BLaER1 treated with 17β-estradiol and CSF1 and Interleukin-3, amounts not matched to agents 10 nM and 100 nM (cell line): ENCODE results near the gene GRIK3.
"Not testable (repeated sequence)": the region's sequence is repeated elsewhere in the genome, so short reads cannot be mapped to it uniquely, and the experiment has no call there.

Experiments
- H3K27ac ChIP-seq, 11 experiments: shearing (Covaris generic); formaldehyde crosslinking; 2 replicates each; pipeline ENCODE4 v1.8.1; 2022
- H3K27me3 ChIP-seq, 11 experiments: shearing (Covaris generic); formaldehyde crosslinking; 2 replicates each; pipeline ENCODE4 v1.8.1; 2022
- H3K36me3 ChIP-seq, 11 experiments: shearing (Covaris generic); formaldehyde crosslinking; 2 replicates each; pipeline ENCODE4 v1.8.1; 2022
- H3K4me1 ChIP-seq, 10 experiments: shearing (Covaris generic); formaldehyde crosslinking; 2 replicates each; pipeline ENCODE4 v1.8.1; 2022
- H3K4me2 ChIP-seq, 11 experiments: shearing (Covaris generic); formaldehyde crosslinking; 2 replicates each; pipeline ENCODE4 v1.8.1; 2022
- H3K4me3 ChIP-seq, 10 experiments: shearing (Covaris generic); formaldehyde crosslinking; 2 replicates each; pipeline ENCODE4 v1.8.1; 2022
- H3K9ac ChIP-seq, 11 experiments: shearing (Covaris generic); formaldehyde crosslinking; 2 replicates each; pipeline ENCODE4 v1.8.1; 2022
- H3K9me3 ChIP-seq, 11 experiments: shearing (Covaris generic); formaldehyde crosslinking; replicated peaks in 1 of 11; 2 replicates each; pipeline ENCODE4 v1.8.1; 2022
- H4K20me1 ChIP-seq, 11 experiments: shearing (Covaris generic); formaldehyde crosslinking; 2 replicates each; pipeline ENCODE4 v1.8.1; 2022
- Cebpa-rat ChIP-seq, 11 experiments: shearing (Covaris generic); IDR thresholded peaks; 2 replicates each; pipeline ENCODE4 v1.8.1; 2022

GRIK3 gene

GRCh38 chr1:36772647-36773495 is 261.4 kb downstream of the GRIK3 start:
- no peak for TF ChIP-seq Cebpa-rat (IDR thresholded peaks at IDR 0.05)
- Histone ChIP-seq H3K27me3 (no peaks in the 10 kb centered on the region), H3K27ac (no peak overlapping the region), H4K20me1 (no peaks in the 10 kb centered on the region; a peak in 1 of 22 replicates), H3K4me1 (peaks cover 5 to 15% (median 12%) of the 10 kb centered on the region in 10 experiments; a peak in 15 of 20 replicates), H3K4me2 (peak overlapping the region in 1 of 11 experiments; percentile 21; a peak in 2 of 22 replicates), H3K9ac (no peak overlapping the region), H3K36me3 (no peaks in the 10 kb centered on the region), H3K4me3 (no peak overlapping the region), H3K9me3 (no peaks in the 10 kb centered on the region)

GRCh38 chr1:36771660-36772284 is 262.5 kb downstream of the GRIK3 start:
- peak overlapping the region in 8 of 11 experiments; percentile 18 to 58 (median 28); a peak in 11 of 22 replicates for H3K4me2 ChIP-seq

DNA sequence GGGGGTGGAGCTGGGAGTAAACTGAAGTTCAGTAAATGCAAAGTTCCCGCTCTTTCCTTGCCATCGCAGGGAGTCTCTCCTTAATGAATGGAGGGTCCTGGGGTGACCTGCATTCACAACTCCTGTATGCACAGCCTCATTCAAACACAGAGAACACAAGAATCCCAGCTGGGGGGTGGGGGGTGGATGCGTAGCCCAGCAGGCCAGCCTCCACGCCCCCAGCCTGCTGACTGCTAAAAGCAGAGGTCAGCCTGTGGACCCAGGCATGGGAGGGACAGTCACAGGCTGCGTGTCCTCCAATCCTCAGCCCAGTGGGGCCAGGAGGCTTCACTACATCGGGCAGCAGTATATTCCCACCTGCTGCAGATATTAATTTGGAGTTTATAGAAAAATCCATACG is 263.1 kb downstream of the GRIK3 start:
- H3K36me3 ChIP-seq: no peaks in the 10 kb centered on the region
- H3K9me3 ChIP-seq: no peaks in the 10 kb centered on the region
- H3K4me3 ChIP-seq: no peak overlapping the region
- peak overlapping the region in 5 of 11 experiments; percentile 27 to 58 (median 43); a peak in 7 of 22 replicates for H3K4me2 ChIP-seq
- no peak overlapping the region for H3K9ac ChIP-seq
- H4K20me1 ChIP-seq: no peaks in the 10 kb centered on the region; a peak in 1 of 22 replicates
- no peak overlapping the region for H3K27ac ChIP-seq
- TF ChIP-seq Cebpa-rat (IDR thresholded peaks at IDR 0.05): no peak
- peaks cover 5 to 15% (median 12%) of the 10 kb centered on the region in 10 experiments; a peak in 15 of 20 replicates for H3K4me1 ChIP-seq
- H3K27me3 ChIP-seq: no peaks in the 10 kb centered on the region

More at GRCh38 chr1:36771660-36772284, 262.5 kb downstream of the GRIK3 start:
- no peaks in the 10 kb centered on the region for H3K27me3 ChIP-seq
- H3K9ac ChIP-seq: no peak overlapping the region
- no peak for TF ChIP-seq Cebpa-rat (IDR thresholded peaks at IDR 0.05)
- H3K36me3 ChIP-seq: no peaks in the 10 kb centered on the region
- no peak overlapping the region for H3K4me3 ChIP-seq
- H3K9me3 ChIP-seq: no peaks in the 10 kb centered on the region
- H3K4me1 ChIP-seq: peaks cover 5 to 15% (median 12%) of the 10 kb centered on the region in 10 experiments; a peak in 15 of 20 replicates
- H3K27ac ChIP-seq: no peak overlapping the region
- H4K20me1 ChIP-seq: no peaks in the 10 kb centered on the region; a peak in 1 of 22 replicates

GRCh38 chr1:36769886-36770830 is 264.2 kb downstream of the GRIK3 start:
- H4K20me1 ChIP-seq: no peaks in the 10 kb centered on the region; a peak in 1 of 22 replicates
- H3K36me3 ChIP-seq: no peaks in the 10 kb centered on the region
- H3K9ac ChIP-seq: no peak overlapping the region
- TF ChIP-seq Cebpa-rat (IDR thresholded peaks at IDR 0.05): no peak
- no peak overlapping the region for H3K4me2 ChIP-seq
- H3K4me1 ChIP-seq: peaks cover 5 to 15% (median 9%) of the 10 kb centered on the region in 10 experiments; a peak in 15 of 20 replicates
- no peak overlapping the region for H3K4me3 ChIP-seq
- H3K27me3 ChIP-seq: no peaks in the 10 kb centered on the region
- no peak overlapping the region for H3K27ac ChIP-seq
- H3K9me3 ChIP-seq: no peaks in the 10 kb centered on the region

DNA sequence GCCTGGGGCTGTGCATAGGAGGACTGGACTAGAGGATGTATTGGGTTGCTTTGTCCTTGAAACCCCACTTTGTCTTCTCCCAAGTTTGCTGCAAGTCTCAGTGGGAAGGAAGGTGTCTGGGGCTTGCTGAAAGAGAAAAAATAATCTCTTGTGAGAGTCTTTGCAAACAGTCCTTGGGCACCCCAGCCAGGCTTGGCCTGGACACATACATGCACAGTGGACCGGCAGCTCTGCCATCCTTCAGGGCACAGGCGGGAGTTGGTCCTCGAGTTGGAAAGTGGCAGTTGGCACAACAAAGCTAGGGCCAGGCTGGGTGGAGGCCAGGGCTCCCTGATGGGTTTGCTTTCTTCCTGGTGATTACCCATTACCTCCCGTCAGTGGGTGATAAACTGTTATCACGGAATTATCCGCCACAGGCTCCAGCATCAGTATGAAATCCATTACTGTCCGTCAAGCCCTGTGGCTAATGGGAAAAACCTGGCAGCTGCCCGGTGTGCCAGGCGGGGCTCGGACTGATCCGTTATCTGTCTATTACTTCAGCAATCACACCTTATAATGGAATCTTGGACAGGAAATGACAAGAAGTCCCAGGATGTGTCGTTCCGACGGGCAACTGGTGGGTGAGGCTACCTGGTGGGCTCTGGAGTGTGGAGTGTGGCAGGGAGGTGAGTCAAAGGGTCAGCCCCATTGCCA is 265.7 kb downstream of the GRIK3 start:
- H3K4me1 ChIP-seq: peaks cover 0 to 9% (median 7%) of the 10 kb centered on the region in 10 experiments; a peak in 12 of 20 replicates
- H3K4me2 ChIP-seq: no peak overlapping the region

GRCh38 chr1:36767429-36767828 is 266.9 kb downstream of the GRIK3 start:
- H4K20me1 ChIP-seq, H3K9me3 ChIP-seq: not testable (repeated sequence)

More for the DNA sequence above, 265.7 kb downstream of the GRIK3 start:
- no peak for TF ChIP-seq Cebpa-rat (IDR thresholded peaks at IDR 0.05)
- Histone ChIP-seq H3K4me3 (no peak overlapping the region), H3K27me3 (no peaks in the 10 kb centered on the region), H3K27ac (no peak overlapping the region), H3K9ac (no peak overlapping the region), H3K36me3 (no peaks in the 10 kb centered on the region), H3K9me3 (no peaks in the 10 kb centered on the region), H4K20me1 (no peaks in the 10 kb centered on the region; a peak in 1 of 22 replicates)

DNA sequence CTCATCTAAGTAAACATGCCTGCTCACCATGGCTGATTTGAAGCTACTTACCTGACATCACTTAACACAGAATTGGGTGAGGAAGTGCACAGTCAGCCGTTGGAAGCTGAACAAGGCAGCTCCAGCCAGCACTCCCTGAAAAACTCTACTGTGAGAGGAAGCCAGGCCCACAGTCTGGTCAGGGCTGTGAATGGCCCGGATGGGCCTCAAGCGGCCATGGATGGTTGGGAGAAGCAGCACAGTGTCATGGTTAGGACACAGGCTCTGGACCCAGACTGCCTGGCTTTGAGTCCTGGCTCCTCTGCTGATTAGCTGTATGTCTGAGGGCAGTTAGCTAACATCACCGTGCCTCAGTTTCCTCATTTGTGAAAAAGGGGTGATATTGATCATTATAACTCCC is 267.8 kb downstream of the GRIK3 start:
- no peaks in the 10 kb centered on the region for H3K36me3 ChIP-seq
- no peak for TF ChIP-seq Cebpa-rat (IDR thresholded peaks at IDR 0.05)
- no peak overlapping the region for H3K9ac ChIP-seq
- H3K4me2 ChIP-seq: no peak overlapping the region
- H4K20me1 ChIP-seq: no peaks in the 10 kb centered on the region; a peak in 1 of 22 replicates
- H3K9me3 ChIP-seq: no peaks in the 10 kb centered on the region
- H3K4me1 ChIP-seq: peaks cover 0 to 3% (median under 1%) of the 10 kb centered on the region in 10 experiments; a peak in 8 of 20 replicates
- H3K27ac ChIP-seq: no peak overlapping the region
- H3K27me3 ChIP-seq: no peaks in the 10 kb centered on the region
- no peak overlapping the region for H3K4me3 ChIP-seq

More at GRCh38 chr1:36767429-36767828, 266.9 kb downstream of the GRIK3 start:
- H3K36me3 ChIP-seq, H3K4me3 ChIP-seq, H3K4me1 ChIP-seq, H3K9ac ChIP-seq, H3K4me2 ChIP-seq, H3K27me3 ChIP-seq, H3K27ac ChIP-seq: not testable (repeated sequence)

- Histone ChIP-seq H3K4me3 (no peak overlapping the region), H3K4me1 (peaks cover 0 to 4% (median 2%) of the 10 kb centered on the region in 10 experiments; a peak in 4 of 20 replicates), H3K36me3 (no peaks in the 10 kb centered on the region), H4K20me1 (no peaks in the 10 kb centered on the region; a peak in 1 of 22 replicates), H3K27me3 (no peaks in the 10 kb centered on the region), H3K27ac (no peak overlapping the region), H3K4me2 (no peak overlapping the region), H3K9me3 (no peaks in the 10 kb centered on the region), H3K9ac (no peak overlapping the region)
- TF ChIP-seq Cebpa-rat (IDR thresholded peaks at IDR 0.05): no peak
Measured at GRCh38 chr1:36765785-36766300, 268.5 kb downstream of the GRIK3 start.
